TTC549 (cell line): ENCODE results near the gene PRKCQ.
"Not testable (repeated sequence)": the region's sequence is repeated elsewhere in the genome, so short reads cannot be mapped to it uniquely, and the experiment has no call there.

Experiments
- FAIRE-seq: peaks from 2 replicates; lab custom pipeline; 2012; peaks lifted over from hg19 to GRCh38; lab: Jason Lieb, UNC

PRKCQ gene

GRCh38 chr10:6593241-6593671 lies 13.2 kb upstream of the PRKCQ start:
- FAIRE-seq = no peak

GRCh38 chr10:6592080-6592479 lies 12.0 kb upstream of the PRKCQ start:
- FAIRE-seq = no peak

- no peak for FAIRE-seq
These were observed 11.6 kb upstream of the PRKCQ start for GRCh38 chr10:6591668-6592067.

GRCh38 chr10:6590100-6590499 lies 10.0 kb upstream of the PRKCQ start:
- no peak for FAIRE-seq

- no peak for FAIRE-seq
These were observed 9.4 kb upstream of the PRKCQ start for GRCh38 chr10:6589287-6590094.

- FAIRE-seq = no peak
These were observed 8.8 kb upstream of the PRKCQ start for GRCh38 chr10:6588845-6589244.

- FAIRE-seq = no peak
These were observed 8.0 kb upstream of the PRKCQ start for GRCh38 chr10:6588082-6588481.

- FAIRE-seq = no peak
These were observed 6.4 kb upstream of the PRKCQ start for GRCh38 chr10:6586501-6586900.

- FAIRE-seq = no peak
These were observed 3.4 kb upstream of the PRKCQ start for GRCh38 chr10:6583447-6583846.

GRCh38 chr10:6582913-6583312 lies 2.8 kb upstream of the PRKCQ start:
- FAIRE-seq = not testable (repeated sequence)

- no peak for FAIRE-seq
These were observed 2.2 kb upstream of the PRKCQ start for GRCh38 chr10:6582298-6582697.

GRCh38 chr10:6581778-6582228 lies 1.7 kb upstream of the PRKCQ start:
- no peak for FAIRE-seq

- FAIRE-seq = not testable (repeated sequence)
These were observed 1.1 kb upstream of the PRKCQ start for GRCh38 chr10:6581223-6581622.

- no peak for FAIRE-seq
These were observed 378 bp upstream of the PRKCQ start for GRCh38 chr10:6580279-6581029.

- FAIRE-seq = no peak
These were observed 733 bp downstream of the PRKCQ start for GRCh38 chr10:6579183-6579903.

- FAIRE-seq = no peak
These were observed 1.3 kb downstream of the PRKCQ start for GRCh38 chr10:6578795-6579182.

- FAIRE-seq = no peak
These were observed 1.8 kb downstream of the PRKCQ start for GRCh38 chr10:6578251-6578771.

GRCh38 chr10:6576326-6576725 lies 3.8 kb downstream of the PRKCQ start:
- FAIRE-seq = no peak

GRCh38 chr10:6574664-6575176 lies 5.4 kb downstream of the PRKCQ start:
- no peak for FAIRE-seq

- FAIRE-seq = no peak
These were observed 9.2 kb downstream of the PRKCQ start for GRCh38 chr10:6570893-6571292.

GRCh38 chr10:6569259-6569658 lies 10.8 kb downstream of the PRKCQ start:
- FAIRE-seq = no peak

- no peak for FAIRE-seq
These were observed 12.2 kb downstream of the PRKCQ start for GRCh38 chr10:6567884-6568283.
